Upper lobe of left lung (tissue), 6 donors: Measurements from ENCODE around the gene PIGBOS1. TPM values are rescaled to one million over a fixed set of nuclear protein-coding genes. Genes with fewer than 3 reads are reported as not detected.

Experiments
- ATAC-seq, 2 donors: fragments of 200-7000 bp; cut with Tn5 transposase; one replicate each; pipeline ENCODE4 v1.9.1; 2022; ENCODE audit warnings: mild to moderate bottlenecking in 2 of 2, moderate library complexity in 2 of 2; ENCODE audit not compliant: low FRiP score in 2 of 2
- DNase-seq, 2 donors: peaks; one replicate each; pipeline ENCODE4 v3.0.0-alpha.2; 2019 to 2020
- H3K27ac ChIP-seq, 4 donors: fragments of 200-600 bp; sonication (generic); one replicate each; pipeline ENCODE4 v1.5.1; 2016 to 2019
- H3K27me3 ChIP-seq, 4 donors: fragments of 200-600 bp; sonication (generic); one replicate each; pipeline ENCODE4 v1.5.1; 2017 to 2019
- H3K36me3 ChIP-seq, 4 donors: fragments of 200-600 bp; sonication (generic); one replicate each; pipeline ENCODE4 v1.5.1; 2016 to 2019
- H3K4me1 ChIP-seq, 4 donors: fragments of 200-600 bp; sonication (generic); one replicate each; pipeline ENCODE4 v1.5.1; 2018 to 2019
- H3K4me3 ChIP-seq, 4 donors: fragments of 200-600 bp; sonication (generic); one replicate each; pipeline ENCODE4 v1.5.1; 2017 to 2019; ENCODE audit warnings: mild to moderate bottlenecking in 2 of 4, moderate library complexity in 1 of 4
- H3K9me3 ChIP-seq, 4 donors: fragments of 200-600 bp; sonication (generic); one replicate each; pipeline ENCODE4 v1.5.1; 2018 to 2019
- EP300 ChIP-seq, 4 donors: sonication (generic); formaldehyde crosslinking; IDR thresholded peaks; one replicate each; pipeline ENCODE4 v1.5.1; 2017; ENCODE audit warnings: antibody characterized with exemption in 4 of 4, control low read depth in 2 of 4
- POLR2A ChIP-seq, 4 donors: fragments of 450-650 bp; IDR thresholded peaks; one replicate each; pipeline ENCODE4 v1.5.1; 2016 to 2017; ENCODE audit warnings: antibody characterized with exemption in 4 of 4, mild to moderate bottlenecking in 2 of 4
- POLR2AphosphoS5 ChIP-seq, 2 donors: sonication (generic); formaldehyde crosslinking; IDR thresholded peaks; one replicate each; pipeline ENCODE4 v1.5.1; 2017; ENCODE audit warnings: antibody characterized with exemption in 2 of 2
- WGBS, 2 donors: methylation state at CpG; one replicate each; pipeline ENCODE4 v1.1.5; 2017 to 2018; 5-methylcytosine and 5-hydroxymethylcytosine counted together
- total RNA-seq, 6 donors: library from RNA; depleted of rRNA in 4 of 6; stranded (reverse); fragments of >200 nt in 4 of 6; gene quantifications; one replicate each; pipeline versions ENCODE4 v1.1.0 to v1.2.1, GENCODE V29; 2016 to 2021
- TF ChIP-seq, protein P1 (sequence below), 6 experiments: fragments of 450-650 bp in 4 of 6; fragments of 200-600 bp in 2 of 6; sonication (generic) in 2 of 6; IDR thresholded peaks; one replicate each; pipeline ENCODE4 v1.5.1; 2016 to 2019; ENCODE audit warnings: antibody characterized with exemption in 6 of 6
- donor health status: DM: no; HTN: no; CAD: no; lungs with moderate emphysema.
- donor health status: DM: no; HTN: yes; CAD: no; lungs with severe emphysema.

PIGBOS1 gene
- total RNA-seq, 6 donors from 2014 or later: 3.1 to 16.9 (median 10.1) TPM

GRCh38 chr15:55334997-55335396, 16.1 kb upstream of the PIGBOS1 start:
- no peak for TF ChIP-seq EP300 (IDR thresholded peaks at IDR 0.05)
- TF ChIP-seq, protein P1, sequence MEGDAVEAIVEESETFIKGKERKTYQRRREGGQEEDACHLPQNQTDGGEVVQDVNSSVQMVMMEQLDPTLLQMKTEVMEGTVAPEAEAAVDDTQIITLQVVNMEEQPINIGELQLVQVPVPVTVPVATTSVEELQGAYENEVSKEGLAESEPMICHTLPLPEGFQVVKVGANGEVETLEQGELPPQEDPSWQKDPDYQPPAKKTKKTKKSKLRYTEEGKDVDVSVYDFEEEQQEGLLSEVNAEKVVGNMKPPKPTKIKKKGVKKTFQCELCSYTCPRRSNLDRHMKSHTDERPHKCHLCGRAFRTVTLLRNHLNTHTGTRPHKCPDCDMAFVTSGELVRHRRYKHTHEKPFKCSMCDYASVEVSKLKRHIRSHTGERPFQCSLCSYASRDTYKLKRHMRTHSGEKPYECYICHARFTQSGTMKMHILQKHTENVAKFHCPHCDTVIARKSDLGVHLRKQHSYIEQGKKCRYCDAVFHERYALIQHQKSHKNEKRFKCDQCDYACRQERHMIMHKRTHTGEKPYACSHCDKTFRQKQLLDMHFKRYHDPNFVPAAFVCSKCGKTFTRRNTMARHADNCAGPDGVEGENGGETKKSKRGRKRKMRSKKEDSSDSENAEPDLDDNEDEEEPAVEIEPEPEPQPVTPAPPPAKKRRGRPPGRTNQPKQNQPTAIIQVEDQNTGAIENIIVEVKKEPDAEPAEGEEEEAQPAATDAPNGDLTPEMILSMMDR (IDR thresholded peaks at IDR 0.05): no peak
- no peak overlapping the region for H3K27ac ChIP-seq
- WGBS, 2 donors: 95 to 96% methylated on average over 1 of the region's 1 CpG
- peaks cover 0 to 75% (median 6%) of the 10 kb centered on the region in 4 donors for H3K36me3 ChIP-seq
- no peaks in the 10 kb centered on the region for H3K9me3 ChIP-seq
- DNase-seq (no peak), ATAC-seq (no peak)
- H3K4me1 ChIP-seq: no peaks in the 10 kb centered on the region
- no peaks in the 10 kb centered on the region for H3K27me3 ChIP-seq
- H3K4me3 ChIP-seq: no peak overlapping the region

GRCh38 chr15:55334371-55334770, 15.4 kb upstream of the PIGBOS1 start:
- DNase-seq (no peak), ATAC-seq (no peak)
- Histone ChIP-seq H3K9me3 (no peaks in the 10 kb centered on the region), H3K4me3 (no peak overlapping the region), H3K4me1 (no peaks in the 10 kb centered on the region), H3K27me3 (no peaks in the 10 kb centered on the region), H3K36me3 (peaks cover 0 to 80% (median 6%) of the 10 kb centered on the region in 4 donors), H3K27ac (no peak overlapping the region)
- TF ChIP-seq POLR2A (IDR thresholded peaks at IDR 0.05) (no peak), POLR2AphosphoS5 (IDR thresholded peaks at IDR 0.05) (no peak), EP300 (IDR thresholded peaks at IDR 0.05) (no peak)
- TF ChIP-seq, protein P1 (IDR thresholded peaks at IDR 0.05): no peak
- 91 to 92% methylated on average over 5 of the region's 5 CpGs for WGBS, 2 donors

GRCh38 chr15:55327387-55327786, 8.5 kb upstream of the PIGBOS1 start:
- WGBS, 2 donors: 59 to 66% methylated on average over 1 of the region's 1 CpG
- ATAC-seq: no peak

GRCh38 chr15:55322467-55322866, 3.5 kb upstream of the PIGBOS1 start:
- Histone ChIP-seq H3K9me3 (no peaks in the 10 kb centered on the region), H3K27me3 (no peaks in the 10 kb centered on the region), H3K4me1 (peaks cover 15 to 29% (median 22%) of the 10 kb centered on the region in 4 donors), H3K27ac (no peak overlapping the region), H3K4me3 (no peak overlapping the region), H3K36me3 (no peaks in the 10 kb centered on the region)
- WGBS, 2 donors: 69 to 73% methylated on average over 5 of the region's 5 CpGs
- DNase-seq: no peak
- TF ChIP-seq POLR2AphosphoS5 (IDR thresholded peaks at IDR 0.05) (no peak), POLR2A (IDR thresholded peaks at IDR 0.05) (no peak), EP300 (IDR thresholded peaks at IDR 0.05) (no peak)
- TF ChIP-seq, protein P1 (IDR thresholded peaks at IDR 0.05): no peak
- ATAC-seq: no peak

More at GRCh38 chr15:55327387-55327786, 8.5 kb upstream of the PIGBOS1 start:
- no peaks in the 10 kb centered on the region for H3K4me1 ChIP-seq
- TF ChIP-seq, protein P1 (IDR thresholded peaks at IDR 0.05): no peak
- no peak for TF ChIP-seq POLR2AphosphoS5 (IDR thresholded peaks at IDR 0.05)
- no peak for TF ChIP-seq POLR2A (IDR thresholded peaks at IDR 0.05)
- no peak for TF ChIP-seq EP300 (IDR thresholded peaks at IDR 0.05)
- H3K27me3 ChIP-seq: no peaks in the 10 kb centered on the region
- H3K4me3 ChIP-seq: no peak overlapping the region
- H3K36me3 ChIP-seq: peaks cover 0 to 38% (median 2%) of the 10 kb centered on the region in 4 donors
- no peaks in the 10 kb centered on the region for H3K9me3 ChIP-seq
- DNase-seq: no peak
- H3K27ac ChIP-seq: no peak overlapping the region

GRCh38 chr15:55320963-55321362, 2.0 kb upstream of the PIGBOS1 start:
- TF ChIP-seq, protein P1 (IDR thresholded peaks at IDR 0.05): no peak
- no peak for TF ChIP-seq EP300 (IDR thresholded peaks at IDR 0.05)
- TF ChIP-seq POLR2A (IDR thresholded peaks at IDR 0.05): no peak
- 84 to 100% methylated on average over 1 of the region's 1 CpG for WGBS, 2 donors
- Histone ChIP-seq H3K9me3 (no peaks in the 10 kb centered on the region), H3K4me1 (peaks cover 24 to 33% (median 27%) of the 10 kb centered on the region in 4 donors), H3K27ac (no peak overlapping the region), H3K4me3 (no peak overlapping the region), H3K36me3 (no peaks in the 10 kb centered on the region), H3K27me3 (no peaks in the 10 kb centered on the region)
- no peak for ATAC-seq
- DNase-seq: no peak
